Hematopoietic multipotent progenitor cell (in vitro differentiated cells): ENCODE measurements around the gene GDF11. TPM values are rescaled to one million over a fixed set of nuclear protein-coding genes. Genes with fewer than 3 reads are reported as not detected.

Experiments
- DNase-seq, 3 donors: peaks; one replicate each; pipeline ENCODE4 v3.0.0-alpha.2; 2011 to 2015; ENCODE audit warnings: low read depth in 2 of 3, low spot score in 2 of 3
- total RNA-seq: library from RNA; depleted of rRNA; stranded (reverse); fragments of >200 nt; gene quantifications from one replicate; pipeline ENCODE4 v1.2.3, GENCODE V29; 2012

Gene GDF11
- total RNA-seq, 1 donor, result 17.5 TPM

DNA sequence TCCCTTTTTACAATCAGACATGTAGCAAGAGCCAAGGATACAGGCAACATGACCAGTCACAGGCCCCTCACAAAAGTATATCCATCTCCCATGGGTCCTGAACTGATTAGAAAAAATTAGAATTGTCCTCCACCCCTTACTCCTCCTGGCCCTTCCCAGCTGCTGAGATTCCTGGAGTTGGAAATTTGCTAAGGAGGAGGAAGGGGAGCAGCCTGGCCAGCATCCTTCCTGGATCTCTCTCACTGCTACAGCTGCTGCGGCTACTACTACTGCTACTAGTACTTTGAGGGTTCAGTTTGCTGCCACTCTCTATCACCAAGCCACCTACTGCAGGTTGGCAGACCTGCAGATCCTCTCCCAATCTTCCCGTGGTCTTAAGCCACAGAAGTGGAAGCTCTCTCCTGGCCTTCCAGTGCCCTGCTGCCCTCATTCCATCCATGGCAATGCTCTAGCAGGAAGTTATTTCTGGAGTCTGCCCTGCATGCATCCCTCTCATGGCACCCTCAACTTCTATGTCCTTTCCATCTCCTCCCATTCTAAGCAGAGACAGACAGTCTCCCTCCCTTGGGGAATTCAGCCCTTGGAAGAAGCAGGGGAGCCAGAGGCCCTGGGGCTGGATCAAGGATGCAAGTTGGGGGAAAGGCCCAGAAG, 36.2 kb upstream of the GDF11 start:
- DNase-seq, result no peak

- peak in 1 of 3 donors; percentile 30 for DNase-seq
Observed at GRCh38 chr12:55707219-55707671, 35.7 kb upstream of the GDF11 start.

- DNase-seq, result no peak
Observed at GRCh38 chr12:55707841-55708694, 34.9 kb upstream of the GDF11 start, which contains the start of gene ITGA7. Gene ITGA7 (minus strand): TSS chr12:55707904. CDS start chr12:55707682, 222 bp downstream.

- no peak for DNase-seq
Observed at GRCh38 chr12:55708695-55709233, 34.2 kb upstream of the GDF11 start.

GRCh38 chr12:55711786-55712553, 31.0 kb upstream of the GDF11 start:
- no peak for DNase-seq

DNA sequence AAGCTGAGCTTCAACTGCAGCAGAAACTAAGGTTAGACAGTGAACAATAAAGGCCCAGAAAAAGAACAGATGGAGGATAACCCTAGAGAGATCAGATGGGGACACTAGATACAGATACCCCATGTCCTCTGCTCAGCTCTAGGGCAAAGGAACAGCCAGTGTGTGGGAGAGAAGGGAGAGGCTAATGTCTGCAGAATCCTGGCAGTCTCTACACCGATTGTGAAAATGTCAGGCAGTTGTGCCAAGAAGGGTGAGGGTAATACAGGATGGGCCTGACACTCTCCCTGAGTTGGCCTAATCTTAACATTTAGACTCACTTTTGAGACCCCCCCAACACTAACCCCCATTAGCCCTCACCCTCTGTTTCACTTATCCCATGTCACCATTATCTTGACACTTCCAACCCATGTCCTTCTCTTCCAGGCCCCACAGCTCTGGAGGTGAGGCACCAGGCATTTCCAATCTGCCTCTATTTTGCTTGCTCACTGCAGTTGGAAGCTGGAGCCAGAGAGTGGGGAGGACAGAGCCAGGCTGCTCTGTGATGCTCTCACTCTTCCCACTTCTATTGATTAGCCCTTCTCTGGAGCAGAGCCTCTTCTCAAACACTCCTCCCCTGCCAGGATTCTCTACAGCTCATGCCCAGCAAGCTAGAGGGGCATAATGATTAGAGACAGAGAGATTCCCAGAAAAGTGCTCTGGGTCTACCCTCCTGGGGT, 30.1 kb upstream of the GDF11 start:
- no peak for DNase-seq

DNA sequence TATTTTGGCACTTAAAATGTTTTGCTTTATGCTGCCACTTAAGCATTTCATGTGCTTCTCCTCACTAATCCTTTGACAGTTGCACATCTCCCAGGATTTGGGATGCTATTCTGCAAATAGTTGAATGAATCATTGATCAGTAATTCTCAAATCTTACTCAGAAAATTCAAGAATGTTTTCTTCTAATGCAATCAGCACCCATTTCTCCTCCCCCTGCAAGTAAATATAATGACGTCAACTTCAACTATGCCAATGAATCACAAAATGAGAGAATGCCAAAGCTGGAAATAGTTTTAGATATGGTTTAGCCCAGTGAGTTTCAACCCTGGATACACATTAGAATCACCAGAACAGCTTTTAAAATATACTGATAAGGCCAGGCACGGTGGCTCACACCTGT, 29.2 kb upstream of the GDF11 start:
- DNase-seq, result no peak

- DNase-seq, result no peak
Observed at GRCh38 chr12:55715169-55715764, 27.7 kb upstream of the GDF11 start.

GRCh38 chr12:55715833-55716581, 26.9 kb upstream of the GDF11 start, which contains the start of gene BLOC1S1:
Gene BLOC1S1 (plus strand): TSS chr12:55716046. CDS start chr12:55716052, 6 bp downstream.
- DNase-seq, result peak; percentile 91 to 94 (median 93)

- no peak for DNase-seq
Observed at GRCh38 chr12:55716582-55716957, 26.4 kb upstream of the GDF11 start.

GRCh38 chr12:55717011-55718007, 25.6 kb upstream of the GDF11 start:
- DNase-seq, result no peak

DNA sequence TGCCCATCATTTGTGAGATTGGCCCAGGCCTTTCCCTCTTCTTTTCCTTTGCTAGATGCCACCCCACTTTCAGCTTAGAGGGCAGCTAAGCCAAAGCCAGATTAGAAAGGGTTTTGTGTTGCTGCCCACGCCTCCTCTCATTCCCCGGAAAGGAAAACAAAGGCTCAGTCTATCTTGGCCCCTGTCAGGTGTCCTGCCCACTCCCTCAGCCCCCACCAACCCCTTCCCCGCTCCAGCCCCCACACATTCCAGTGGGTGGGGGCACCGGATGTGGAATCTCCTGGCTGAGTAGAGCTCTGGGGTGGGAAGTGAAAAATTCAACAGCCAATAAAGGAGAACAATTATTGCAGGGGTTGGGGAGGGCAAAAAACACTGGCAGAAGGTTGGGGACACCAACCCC, 24.9 kb upstream of the GDF11 start:
- no peak for DNase-seq

DNA sequence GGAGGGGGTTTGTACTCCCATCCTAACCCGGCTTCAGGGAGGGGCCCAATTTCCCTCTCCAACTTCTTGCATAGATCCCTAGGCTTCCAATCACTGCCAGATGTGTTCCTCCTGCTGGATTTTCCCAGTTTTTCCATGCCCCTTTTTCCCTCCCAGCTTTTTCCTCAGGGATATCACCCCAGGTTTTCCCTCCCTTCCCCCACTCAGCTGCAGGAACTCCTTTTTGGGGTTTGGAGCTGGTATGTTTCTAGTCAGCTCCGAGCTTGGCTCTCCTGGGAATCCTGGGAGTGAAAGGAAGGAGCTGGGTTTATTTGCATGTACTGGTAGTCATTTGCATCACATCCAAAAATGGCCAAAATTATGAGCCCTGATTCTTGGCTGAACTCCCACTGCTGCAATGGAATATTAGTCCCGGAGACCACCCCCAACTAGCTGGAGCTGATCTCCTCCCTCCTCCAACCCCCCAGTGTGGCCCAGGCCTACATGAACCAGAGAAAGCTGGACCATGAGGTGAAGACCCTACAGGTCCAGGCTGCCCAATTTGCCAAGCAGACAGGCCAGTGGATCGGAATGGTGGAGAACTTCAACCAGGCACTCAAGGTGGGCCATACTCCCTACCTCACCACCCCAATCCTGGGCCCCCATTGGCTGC, 24.2 kb upstream of the GDF11 start:
- DNase-seq, result no peak

- no peak for DNase-seq
Observed at GRCh38 chr12:55719371-55719770, 23.6 kb upstream of the GDF11 start.

GRCh38 chr12:55720071-55720564, 22.8 kb upstream of the GDF11 start, which contains the start of gene RDH5:
Gene RDH5 (plus strand): TSS chr12:55720393. CDS start chr12:55721185, 792 bp downstream.
- no peak for DNase-seq

DNA sequence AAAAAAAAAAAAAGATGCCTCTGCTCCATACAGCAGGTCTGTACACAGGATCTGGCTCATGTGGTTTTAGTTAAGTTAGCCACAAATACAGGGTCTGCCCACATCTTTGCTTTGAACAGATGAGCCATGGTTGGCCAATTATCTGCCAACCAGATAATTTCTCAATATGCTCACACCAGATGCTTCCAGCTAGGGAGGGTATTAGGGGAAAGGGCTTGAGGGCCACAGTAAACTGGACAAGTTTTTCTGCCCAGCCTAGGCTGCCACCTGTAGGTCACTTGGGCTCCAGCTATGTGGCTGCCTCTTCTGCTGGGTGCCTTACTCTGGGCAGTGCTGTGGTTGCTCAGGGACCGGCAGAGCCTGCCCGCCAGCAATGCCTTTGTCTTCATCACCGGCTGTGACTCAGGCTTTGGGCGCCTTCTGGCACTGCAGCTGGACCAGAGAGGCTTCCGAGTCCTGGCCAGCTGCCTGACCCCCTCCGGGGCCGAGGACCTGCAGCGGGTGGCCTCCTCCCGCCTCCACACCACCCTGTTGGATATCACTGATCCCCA, 22.0 kb upstream of the GDF11 start:
- DNase-seq, result peak in 1 of 3 donors; percentile 35
